Effector CD4-positive, alpha-beta T cell (primary cell): ENCODE data around the gene CDK5RAP2.
"Not testable (repeated sequence)": the region's sequence is repeated elsewhere in the genome, so short reads cannot be mapped to it uniquely, and the experiment has no call there.

Experiments used
- DNase-seq: peaks from one replicate; pipeline ENCODE4 v3.0.0-alpha.2; 2020
- total RNA-seq: gene quantifications from one replicate; lab custom pipeline; 2026; lab: John Stamatoyannopoulos, UW

Gene CDK5RAP2
- 120 reads per million, percentile 86 among the genes with 10 or more reads in this experiment for total RNA-seq

DNA sequence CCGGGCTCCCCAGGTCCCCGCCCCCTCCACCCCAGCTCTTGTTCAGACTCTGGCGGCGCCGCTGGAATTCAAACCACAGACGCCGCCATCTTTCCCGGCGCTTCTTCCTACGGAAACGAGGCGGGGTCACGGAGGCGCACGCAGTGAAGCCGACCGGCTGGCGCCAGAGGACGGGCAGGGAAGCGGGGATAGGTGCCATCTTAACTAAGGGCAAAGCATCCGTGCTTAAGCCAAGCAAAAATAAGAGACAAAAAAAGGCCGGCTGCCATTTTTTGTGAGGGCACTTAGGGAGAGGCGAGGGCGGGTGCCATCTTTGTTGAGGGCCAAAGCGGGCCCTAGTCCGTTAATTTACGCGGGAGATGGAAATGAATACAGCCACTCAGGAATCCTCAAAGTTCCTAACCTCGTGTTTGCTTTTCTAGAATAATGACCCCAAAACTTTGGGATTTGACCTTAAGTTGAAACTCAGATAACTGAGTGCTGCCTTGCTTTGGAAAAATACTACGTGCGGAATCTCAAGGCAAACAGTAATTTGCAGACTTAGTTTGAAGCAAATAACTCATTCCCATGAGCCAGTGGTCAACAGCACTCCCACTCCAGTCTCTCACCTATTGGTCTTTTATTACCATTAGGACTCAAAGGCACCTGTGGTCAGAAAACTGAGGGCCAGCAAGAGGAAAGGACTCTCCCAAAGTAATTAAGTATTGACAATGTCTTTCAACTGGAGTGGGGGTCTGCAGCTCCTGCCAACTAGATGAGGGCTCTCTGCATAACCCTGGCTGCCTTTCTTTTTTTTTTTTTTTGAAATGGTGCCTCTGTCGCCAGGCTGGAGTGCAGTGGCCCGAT, at the start of gene CDK5RAP2:
Gene CDK5RAP2, minus strand, starts transcription at position 117 of the 846 bp plus-strand sequence. CDS start 189 bp downstream, outside the sequence.
- DNase-seq: peak; percentile 90

DNA sequence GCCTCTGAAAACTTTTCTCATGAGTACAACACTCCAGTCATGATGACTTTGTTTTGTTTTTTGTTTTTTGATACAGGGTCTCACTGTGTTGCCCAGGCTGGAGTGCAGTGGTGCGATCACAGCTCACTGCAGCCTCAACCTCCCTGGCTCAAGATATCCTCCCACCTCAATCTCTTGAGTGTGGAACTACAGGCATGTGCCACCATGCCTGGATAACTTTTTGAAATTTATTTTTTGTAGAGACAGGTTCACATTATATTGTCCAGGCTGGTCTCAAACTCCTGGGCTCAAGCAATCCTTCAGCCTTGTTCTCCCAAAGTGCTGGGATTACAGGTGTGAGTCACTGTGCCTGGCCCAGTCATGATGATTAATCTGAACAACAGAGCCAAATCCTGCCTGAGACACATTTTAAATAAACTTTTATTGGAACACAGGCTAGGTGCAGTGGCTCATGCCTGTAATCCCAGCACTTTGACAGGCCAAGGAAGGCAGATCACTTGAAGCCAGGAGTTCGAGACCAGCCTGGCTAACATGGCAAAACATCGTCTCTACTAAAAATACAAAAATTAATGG, 49.0 kb upstream of the CDK5RAP2 start:
- not testable (repeated sequence) for DNase-seq

GRCh38 chr9:120628207-120628924, 48.4 kb upstream of the CDK5RAP2 start:
- DNase-seq: no peak

DNA sequence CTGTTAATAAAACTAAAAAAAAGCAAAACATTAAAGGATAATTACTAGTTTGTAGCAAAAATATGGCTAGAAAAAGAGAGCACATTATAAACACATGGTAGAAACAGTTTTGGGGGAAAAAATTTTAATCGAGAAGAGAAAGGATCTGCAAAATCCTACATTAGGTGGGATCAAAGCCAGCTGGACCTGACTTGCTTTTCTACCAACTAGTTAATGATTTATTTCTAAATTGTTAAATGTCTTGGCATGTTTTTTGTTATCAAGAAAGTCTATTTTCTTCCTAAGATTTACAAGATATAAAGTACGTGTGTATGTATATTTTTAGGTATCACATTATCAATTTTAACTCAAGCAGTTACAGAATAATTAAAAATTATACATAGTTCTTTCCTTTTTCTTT, 47.1 kb upstream of the CDK5RAP2 start:
- DNase-seq: no peak

DNA sequence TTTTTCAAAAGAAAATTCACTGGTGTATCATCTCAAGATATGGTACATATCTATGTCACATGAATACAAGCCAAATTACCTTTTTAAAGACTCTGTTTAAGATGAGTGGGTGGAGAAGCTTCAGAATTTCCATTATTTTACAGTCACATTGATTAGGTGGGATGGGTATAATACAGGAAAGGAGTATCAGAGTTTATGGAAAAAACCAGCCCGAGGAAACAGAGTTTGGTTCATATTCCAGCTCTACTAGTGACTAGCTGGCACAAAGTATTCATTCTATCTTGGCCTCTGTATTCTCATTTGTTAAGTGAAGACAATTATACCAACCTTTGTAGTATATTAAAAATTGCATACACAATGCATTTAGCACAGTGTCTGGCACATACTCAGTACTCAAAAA, 46.5 kb upstream of the CDK5RAP2 start:
- no peak for DNase-seq

DNA sequence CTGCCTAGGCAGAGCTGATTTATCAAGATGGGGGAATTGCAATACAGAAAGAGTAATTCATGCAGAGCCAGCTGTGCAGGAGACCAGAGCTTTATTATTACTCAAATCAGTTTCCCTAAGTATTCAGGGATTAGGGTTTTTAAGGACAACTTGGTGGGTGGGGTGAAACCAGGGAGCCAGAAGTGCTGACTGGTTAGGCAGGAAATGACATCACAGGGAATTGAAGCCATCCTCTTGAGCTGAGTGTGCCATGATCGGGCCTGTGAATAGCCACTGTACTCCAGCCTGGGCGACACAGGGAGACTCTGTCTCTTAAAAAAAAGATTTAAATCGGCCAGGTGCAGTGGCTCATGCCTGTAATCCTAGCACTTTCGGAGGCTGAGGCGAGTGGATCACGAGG, 45.3 kb upstream of the CDK5RAP2 start:
- DNase-seq: no peak

DNA sequence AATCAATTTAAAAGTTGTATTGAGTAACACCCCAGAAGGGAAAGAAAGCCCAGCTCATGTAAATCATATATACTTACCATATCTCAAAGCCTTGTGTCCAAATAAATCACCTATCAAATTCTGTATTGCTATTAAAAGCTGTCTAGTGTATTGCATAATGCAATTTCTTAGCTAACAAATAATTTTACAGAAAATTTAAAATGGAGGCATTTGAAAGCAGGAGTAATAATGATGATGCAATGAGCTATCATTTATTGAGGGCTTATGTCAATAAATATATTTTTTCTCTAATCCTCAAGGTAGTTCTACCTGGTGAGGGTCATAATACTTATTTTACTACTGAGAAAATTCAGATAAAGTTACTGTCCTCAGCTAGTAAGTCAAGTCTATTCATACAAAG, 42.8 kb upstream of the CDK5RAP2 start:
- DNase-seq: no peak

GRCh38 chr9:120621941-120622340, 42.0 kb upstream of the CDK5RAP2 start:
- DNase-seq: no peak

DNA sequence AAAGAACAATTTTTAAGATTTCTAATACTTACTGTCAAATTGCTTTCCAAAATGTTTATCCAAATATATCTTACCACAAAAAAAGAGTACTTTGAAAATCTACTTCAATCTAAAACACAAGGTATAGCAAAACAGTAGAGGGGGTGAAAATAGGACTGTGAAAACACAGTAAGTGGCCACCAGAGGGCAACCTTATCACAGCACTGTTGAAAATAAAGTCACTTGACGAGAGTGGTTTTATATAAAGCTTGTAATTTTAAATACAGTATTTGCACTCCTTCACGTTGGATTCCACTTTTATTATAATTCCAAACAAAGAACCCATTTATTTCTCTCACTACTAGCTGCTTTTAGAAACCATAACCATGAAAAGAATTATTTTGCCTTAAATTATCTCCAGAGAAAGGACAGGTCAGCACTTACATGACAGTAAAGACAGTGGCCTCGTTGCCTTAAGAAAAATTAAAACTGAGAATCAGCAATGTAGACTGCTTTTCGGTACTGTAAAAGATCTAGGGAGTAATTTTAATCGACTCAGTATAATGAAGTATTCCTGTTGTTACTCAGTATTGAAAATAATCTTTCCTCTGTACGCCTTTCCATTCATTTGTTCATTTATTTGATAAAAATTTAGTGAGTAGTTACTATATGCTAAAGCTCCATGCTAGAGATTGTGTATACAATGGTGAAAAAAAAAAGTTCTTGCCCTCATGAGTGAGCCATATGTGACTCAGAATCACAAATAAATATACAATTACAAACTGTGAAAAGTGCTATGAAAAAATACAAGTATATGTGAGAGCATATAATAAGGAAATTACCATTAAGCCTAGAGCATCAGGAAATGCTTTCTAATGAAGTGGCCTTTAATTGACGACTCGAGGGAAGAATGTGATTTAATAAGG, 40.0 kb upstream of the CDK5RAP2 start:
- DNase-seq: peak; percentile 35

DNA sequence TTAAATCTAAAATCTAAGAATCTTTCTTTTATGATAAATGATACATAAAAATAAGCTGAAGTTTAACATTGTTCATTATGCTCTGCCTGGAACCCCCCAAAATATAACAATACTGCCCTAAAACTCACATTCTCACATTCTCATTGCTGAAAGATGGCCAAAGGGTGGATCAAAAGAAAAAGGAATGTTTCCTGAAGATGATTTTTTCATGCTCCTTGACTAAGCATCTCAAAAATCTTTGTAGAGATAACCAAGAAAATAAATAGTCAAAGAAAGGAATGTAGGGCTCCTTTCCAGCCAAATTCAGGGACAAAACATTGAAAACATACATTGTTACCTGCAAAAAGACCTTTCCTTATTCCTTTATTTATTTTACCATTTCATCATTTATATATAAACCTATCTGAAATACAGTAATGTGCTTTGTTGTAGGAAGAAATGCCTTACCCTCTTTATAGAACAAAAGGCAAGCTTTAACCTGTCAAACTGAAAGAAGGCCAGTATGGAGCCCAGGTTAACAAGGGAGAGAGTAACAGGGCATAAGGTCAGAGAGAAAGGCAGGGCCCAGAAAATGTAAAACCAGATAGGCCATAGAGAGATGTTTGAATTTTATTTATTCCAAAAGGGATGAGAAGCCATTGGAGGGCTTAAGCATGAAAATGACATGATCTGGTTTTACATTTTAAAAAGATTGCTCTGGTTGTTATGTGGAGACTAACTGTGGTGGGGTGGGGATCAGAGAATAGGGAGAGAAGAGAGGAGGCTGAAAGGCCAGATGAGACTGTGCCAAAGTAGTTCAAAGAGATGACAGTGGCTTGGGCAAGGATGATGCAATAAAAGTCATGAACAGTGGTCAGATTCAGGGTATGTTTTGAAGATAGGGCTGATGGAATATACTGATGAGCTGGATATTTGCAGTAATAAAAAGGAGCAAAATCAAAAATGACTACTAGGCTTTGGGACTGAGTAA, 37.3 kb upstream of the CDK5RAP2 start:
- DNase-seq: no peak

GRCh38 chr9:120612218-120612617, 32.3 kb upstream of the CDK5RAP2 start:
- no peak for DNase-seq

DNA sequence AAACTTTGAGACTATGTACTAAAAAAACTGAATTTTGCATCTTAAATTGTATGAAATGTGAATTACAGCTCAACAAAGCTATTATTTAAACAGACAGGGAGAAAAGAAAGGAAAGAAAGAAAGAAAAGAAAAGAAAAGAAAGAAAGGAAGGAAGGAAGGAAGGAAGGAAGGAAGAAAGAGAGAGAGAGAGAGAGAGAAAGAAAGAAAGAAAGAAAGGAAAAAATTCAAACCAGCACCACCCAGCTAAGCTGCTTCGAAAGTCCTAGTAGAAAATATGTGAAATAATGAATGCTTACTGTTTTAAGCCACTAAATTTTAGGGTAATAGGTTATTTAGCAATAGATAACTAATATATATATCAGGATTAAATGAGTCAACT, 31.7 kb upstream of the CDK5RAP2 start:
- DNase-seq: no peak

- DNase-seq: no peak
Observed at GRCh38 chr9:120610975-120611689, 31.2 kb upstream of the CDK5RAP2 start.

DNA sequence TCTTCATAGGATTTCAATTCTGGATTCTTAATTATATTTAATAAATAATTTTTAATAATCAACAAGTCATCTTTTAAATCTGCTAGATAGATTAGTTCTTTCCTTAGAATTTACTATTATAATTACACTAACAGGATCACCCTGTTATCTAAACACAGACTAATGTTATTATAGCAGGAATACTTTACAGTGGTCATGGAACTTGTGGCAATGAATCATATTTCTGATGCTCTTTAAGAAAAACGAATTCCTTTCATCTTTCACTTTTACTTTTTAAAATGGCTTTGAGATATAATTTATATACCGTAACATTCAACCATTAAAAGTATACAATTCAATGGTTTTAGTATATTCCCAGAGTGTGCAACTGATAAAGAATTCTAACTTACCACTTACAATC, 29.7 kb upstream of the CDK5RAP2 start:
- DNase-seq: no peak

DNA sequence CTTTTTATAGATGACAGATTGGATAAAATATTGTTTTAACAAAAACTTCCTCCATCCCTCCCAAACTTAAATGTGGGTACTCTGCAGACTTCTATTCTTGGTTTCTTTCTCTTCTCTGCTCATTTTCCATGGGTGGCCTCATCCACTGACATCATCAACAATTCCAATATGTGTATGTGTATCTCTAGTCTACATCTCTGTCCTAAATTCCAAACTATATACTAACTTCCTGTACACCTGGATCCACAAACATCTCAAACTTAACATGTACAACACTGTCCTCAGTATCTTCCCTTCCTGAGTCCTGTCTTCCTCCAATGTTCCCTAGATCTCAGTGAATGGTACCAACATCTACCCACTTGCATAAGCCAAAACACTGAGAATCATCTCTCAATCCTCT, 28.5 kb upstream of the CDK5RAP2 start:
- DNase-seq: no peak

GRCh38 chr9:120603591-120603990, 23.6 kb upstream of the CDK5RAP2 start:
- no peak for DNase-seq

- no peak for DNase-seq
Observed at GRCh38 chr9:120603010-120603409, 23.0 kb upstream of the CDK5RAP2 start.

DNA sequence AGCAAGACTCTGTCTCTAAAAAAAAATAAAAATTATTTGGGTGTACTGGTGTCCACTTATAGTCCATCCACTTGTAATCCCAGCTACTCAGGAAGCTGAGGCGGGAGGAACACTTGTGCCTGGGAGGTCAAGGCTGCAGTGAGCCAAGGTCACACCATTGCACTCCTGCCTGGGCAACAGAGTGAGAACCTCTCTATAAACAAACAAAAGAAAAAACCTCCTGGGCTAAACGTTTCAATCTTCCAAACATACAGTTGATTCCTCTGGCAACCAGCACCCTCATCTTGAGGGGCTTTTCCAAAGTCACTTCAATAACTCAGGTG, 13.9 kb upstream of the CDK5RAP2 start:
- no peak for DNase-seq

DNA sequence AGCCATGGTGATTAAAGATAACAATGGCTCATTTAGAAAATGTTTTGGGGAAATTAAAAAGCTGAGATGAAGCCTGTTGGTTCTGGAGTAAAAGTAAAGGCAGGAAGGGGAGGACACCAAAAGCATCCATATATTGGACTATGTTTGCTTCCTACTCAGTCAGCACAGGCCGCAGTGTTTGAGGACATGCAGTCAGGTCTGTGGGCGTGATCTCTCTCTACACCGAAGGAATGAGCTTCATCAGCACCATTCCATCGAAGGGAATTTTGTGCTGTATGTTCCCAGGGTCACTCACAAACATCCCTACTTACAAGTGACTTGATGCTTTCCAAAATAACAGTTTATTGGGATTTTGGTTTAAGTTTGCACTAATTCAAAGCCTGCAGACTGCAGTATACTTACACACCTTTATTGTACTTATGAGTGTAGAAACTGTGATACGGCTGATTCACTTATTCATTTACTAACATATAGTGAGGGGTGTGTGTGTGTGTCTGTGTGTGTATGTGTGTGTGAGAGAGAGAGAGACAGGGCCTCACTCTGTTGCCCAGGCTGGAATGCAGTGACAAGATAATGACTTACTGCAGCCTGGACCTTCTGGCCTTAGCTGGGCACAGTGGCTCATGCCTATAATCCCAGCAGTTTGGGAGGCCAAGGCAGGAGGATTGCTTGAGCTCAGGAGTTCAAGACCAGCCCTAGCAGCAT, 13.4 kb upstream of the CDK5RAP2 start:
- DNase-seq: no peak

DNA sequence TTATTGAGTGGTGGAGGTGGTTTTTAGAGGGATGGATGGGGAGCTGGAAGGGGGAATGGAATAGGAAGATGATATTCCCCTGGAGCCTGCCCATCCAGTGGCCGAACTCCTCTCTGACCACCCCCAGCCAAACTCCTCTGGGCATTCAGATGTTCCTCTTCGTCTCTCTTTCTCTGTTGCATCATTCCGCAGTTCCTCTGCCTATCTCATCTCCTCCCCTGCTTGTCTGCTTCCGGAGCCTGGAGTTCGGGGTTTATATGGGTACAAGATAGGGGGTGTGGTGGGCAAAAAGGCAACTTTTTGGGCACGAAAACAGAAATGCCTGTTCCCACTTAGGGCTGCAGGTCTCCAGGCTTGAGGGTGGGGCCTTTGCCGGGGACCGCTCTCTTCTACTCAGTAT, 12.2 kb upstream of the CDK5RAP2 start:
- no peak for DNase-seq
